ENCODE results near the gene FGGY.

- TF ChIP-seq, protein P1, sequence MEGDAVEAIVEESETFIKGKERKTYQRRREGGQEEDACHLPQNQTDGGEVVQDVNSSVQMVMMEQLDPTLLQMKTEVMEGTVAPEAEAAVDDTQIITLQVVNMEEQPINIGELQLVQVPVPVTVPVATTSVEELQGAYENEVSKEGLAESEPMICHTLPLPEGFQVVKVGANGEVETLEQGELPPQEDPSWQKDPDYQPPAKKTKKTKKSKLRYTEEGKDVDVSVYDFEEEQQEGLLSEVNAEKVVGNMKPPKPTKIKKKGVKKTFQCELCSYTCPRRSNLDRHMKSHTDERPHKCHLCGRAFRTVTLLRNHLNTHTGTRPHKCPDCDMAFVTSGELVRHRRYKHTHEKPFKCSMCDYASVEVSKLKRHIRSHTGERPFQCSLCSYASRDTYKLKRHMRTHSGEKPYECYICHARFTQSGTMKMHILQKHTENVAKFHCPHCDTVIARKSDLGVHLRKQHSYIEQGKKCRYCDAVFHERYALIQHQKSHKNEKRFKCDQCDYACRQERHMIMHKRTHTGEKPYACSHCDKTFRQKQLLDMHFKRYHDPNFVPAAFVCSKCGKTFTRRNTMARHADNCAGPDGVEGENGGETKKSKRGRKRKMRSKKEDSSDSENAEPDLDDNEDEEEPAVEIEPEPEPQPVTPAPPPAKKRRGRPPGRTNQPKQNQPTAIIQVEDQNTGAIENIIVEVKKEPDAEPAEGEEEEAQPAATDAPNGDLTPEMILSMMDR (IDR thresholded peaks at IDR 0.05) = no peak
- TF ChIP-seq EP300 (IDR thresholded peaks at IDR 0.05) (no peak), POLR2AphosphoS5 (IDR thresholded peaks at IDR 0.05) (no peak)
These were observed 1.2 kb downstream of the FGGY start for GRCh38 chr1:59298026-59298583.

Data from esophagus muscularis mucosa (tissue), 4 donors.